Activated CD4-positive, alpha-beta T cell treated with anti-CD3 and anti-CD28 coated beads, Interleukin-2, amount 10 ng/mL, durations not matched to agents 24 days and 14 days (primary cell): Measurements from ENCODE around the gene KCNA2. TPM values are rescaled to one million over a fixed set of nuclear protein-coding genes. Genes with fewer than 3 reads are reported as not detected.

Source experiments
- total RNA-seq: library from RNA; stranded (reverse); gene quantifications from 2 replicates; pipeline ENCODE4 v1.2.3, GENCODE V29; 2022

KCNA2 gene
- total RNA-seq, 1 donor from 2014 or later, result 0.58 TPM

Other genes starting within 250 kb of the KCNA2 start
- 0.43 and 0.44 TPM in 2 replicates for gene SLC16A4, start 215.3 kb downstream of the KCNA2 start, total RNA-seq
- gene LAMTOR5, start 198.7 kb downstream of the KCNA2 start, total RNA-seq, result 170 and 180 TPM in 2 replicates
- not detected in 2 replicates for gene PROK1, start 155.2 kb downstream of the KCNA2 start, total RNA-seq
- gene KCNA10, start 87.2 kb downstream of the KCNA2 start, total RNA-seq, result not detected in 2 replicates
- 26.9 and 29.5 TPM in 2 replicates for gene KCNA3, start 68.6 kb upstream of the KCNA2 start, total RNA-seq